GM23338 (cell line): ENCODE results near the gene ADCY1. TPM values are rescaled to one million over a fixed set of nuclear protein-coding genes. Genes with fewer than 3 reads are reported as not detected.

Experiments used
- ATAC-seq: fragments of 200-7000 bp; cut with Tn5 transposase; 3 replicates; pipeline ENCODE4 v1.9.1; 2020
- DNase-seq: peaks from one replicate; pipeline ENCODE4 v3.0.0-alpha.2; 2015; ENCODE audit warnings: low spot score
- H2AFZ ChIP-seq: fragments of 200-600 bp; sonication (generic); 2 replicates; pipeline ENCODE4 v1.8.0; 2016; ENCODE audit warnings: antibody characterized with exemption, mild to moderate bottlenecking, moderate library complexity
- H3F3A ChIP-seq: fragments of 200-600 bp; sonication (generic); replicated peaks from 2 replicates; pipeline ENCODE4 v1.8.0; 2017; ENCODE audit warnings: antibody characterized with exemption, mixed run types, low read depth
- H3K27ac ChIP-seq: fragments of 200-600 bp; sonication (generic); 2 replicates; pipeline ENCODE4 v1.6.1; 2016; ENCODE audit warnings: low read depth
- H3K27me3 ChIP-seq: fragments of 200-600 bp; sonication (generic); 2 replicates; pipeline ENCODE4 v1.8.0; 2016; ENCODE audit warnings: mild to moderate bottlenecking, mixed run types, moderate library complexity; ENCODE audit not compliant: insufficient read depth
- H3K36me3 ChIP-seq: fragments of 200-600 bp; sonication (generic); 2 replicates; pipeline ENCODE4 v1.8.0; 2016; ENCODE audit warnings: mild to moderate bottlenecking; ENCODE audit not compliant: insufficient read depth
- H3K4me1 ChIP-seq: fragments of 200-600 bp; sonication (generic); 2 replicates; pipeline ENCODE4 v1.8.0; 2016; ENCODE audit warnings: mild to moderate bottlenecking, moderate library complexity; ENCODE audit not compliant: insufficient read depth
- H3K4me2 ChIP-seq: fragments of 200-600 bp; sonication (generic); 2 replicates; pipeline ENCODE4 v1.7.1; 2017; ENCODE audit warnings: mixed run types
- H3K4me3 ChIP-seq: fragments of 200-600 bp; sonication (generic); 2 replicates; pipeline ENCODE4 v1.6.1; 2016; ENCODE audit warnings: mixed run types
- H3K79me2 ChIP-seq: fragments of 200-600 bp; sonication (generic); replicated peaks from 2 replicates; pipeline ENCODE4 v1.8.0; 2017; ENCODE audit warnings: mild to moderate bottlenecking; ENCODE audit not compliant: insufficient read depth
- H3K9me2 ChIP-seq: fragments of 200-600 bp; sonication (generic); 2 replicates; pipeline ENCODE4 v1.8.0; 2017; ENCODE audit not compliant: insufficient read depth
- H4K20me1 ChIP-seq: fragments of 200-600 bp; sonication (generic); replicated peaks from 2 replicates; pipeline ENCODE4 v1.8.0; 2017; ENCODE audit warnings: mild to moderate bottlenecking; ENCODE audit not compliant: insufficient read depth
- H3K27ac Mint-ChIP-seq: 2 replicates; pipeline ENCODE4 v1.8.0; 2020; ENCODE audit warnings: inconsistent platforms, mild to moderate bottlenecking, moderate library complexity, mixed read lengths
- H3K27me3 Mint-ChIP-seq: 3 replicates; pipeline ENCODE4 v1.8.0; 2022; ENCODE audit warnings: low read depth, mild to moderate bottlenecking, moderate library complexity, mixed read lengths, inconsistent platforms; ENCODE audit not compliant: insufficient read depth, poor library complexity
- H3K36me3 Mint-ChIP-seq: 3 replicates; pipeline ENCODE4 v1.8.0; 2021; ENCODE audit warnings: low read depth, mild to moderate bottlenecking, inconsistent platforms, moderate library complexity, mixed read lengths
- H3K4me1 Mint-ChIP-seq: 3 replicates; pipeline ENCODE4 v1.8.0; 2020; ENCODE audit warnings: mild to moderate bottlenecking, inconsistent platforms, mixed read lengths
- H3K4me3 Mint-ChIP-seq: 3 replicates; pipeline ENCODE4 v1.8.0; 2021; ENCODE audit warnings: moderate library complexity, mild to moderate bottlenecking, inconsistent platforms, mixed read lengths
- H3K9me3 Mint-ChIP-seq: 3 replicates; pipeline ENCODE4 v1.8.0; 2020; ENCODE audit warnings: moderate library complexity, mild to moderate bottlenecking, inconsistent platforms, mixed read lengths
- CREB1 ChIP-seq: fragments of 250-450 bp; sonication (Bioruptor Pico); IDR thresholded peaks from 2 replicates; pipeline ENCODE4 v1.5.0; 2020; ENCODE audit warnings: low read depth, mild to moderate bottlenecking, moderate library complexity
- CTCF ChIP-seq, 2 experiments: fragments of 200-600 bp in 1 of 2; sonication (generic) in 1 of 2; conservative IDR thresholded peaks; 2 replicates each; pipeline versions ENCODE4 v1.5.1 to v1.6.1; 2016 to 2017; ENCODE audit warnings: antibody characterized with exemption in 2 of 2, low read depth in 2 of 2, mild to moderate bottlenecking in 2 of 2, moderate library complexity in 1 of 2
- ETS1 ChIP-seq: IDR thresholded peaks from 2 replicates; pipeline ENCODE4 v1.6.1; 2016; ENCODE audit warnings: antibody characterized with exemption
- EZH2 ChIP-seq: fragments of 200-600 bp; sonication (generic); IDR thresholded peaks from one replicate; pipeline ENCODE4 v1.8.0; 2017; ENCODE audit warnings: antibody characterized with exemption, mild to moderate bottlenecking, low read depth; ENCODE audit not compliant: unreplicated experiment
- EZH2phosphoT487 ChIP-seq: fragments of 200-600 bp; sonication (generic); IDR thresholded peaks from one replicate; pipeline ENCODE4 v1.8.1; 2018; ENCODE audit warnings: antibody characterized with exemption; ENCODE audit not compliant: unreplicated experiment
- JUNB ChIP-seq: IDR thresholded peaks from one replicate; pipeline ENCODE4 v1.6.1; 2016; ENCODE audit warnings: antibody characterized with exemption; ENCODE audit not compliant: unreplicated experiment
- NANOG ChIP-seq: IDR thresholded peaks from 2 replicates; pipeline ENCODE4 v1.6.1; 2016; ENCODE audit warnings: antibody characterized with exemption, borderline replicate concordance
- POLR2AphosphoS5 ChIP-seq: IDR thresholded peaks from 2 replicates; pipeline ENCODE4 v1.6.1; 2016; ENCODE audit warnings: antibody characterized with exemption, low read depth
- REST ChIP-seq: IDR thresholded peaks from one replicate; pipeline ENCODE4 v1.6.1; 2018; ENCODE audit warnings: antibody characterized with exemption; ENCODE audit not compliant: unreplicated experiment
- STAT1 ChIP-seq: IDR thresholded peaks from one replicate; pipeline ENCODE4 v1.6.1; 2016; ENCODE audit warnings: antibody characterized with exemption; ENCODE audit not compliant: unreplicated experiment
- ZNF114 ChIP-seq: fragments of 250-450 bp; sonication (Bioruptor Pico); IDR thresholded peaks from 2 replicates; pipeline ENCODE4 v1.5.0; 2020; ENCODE audit warnings: mild to moderate bottlenecking, moderate library complexity
- ZNF331 ChIP-seq: fragments of 250-450 bp; sonication (Bioruptor Pico); IDR thresholded peaks from 2 replicates; pipeline ENCODE4 v1.5.0; 2020; ENCODE audit warnings: low read depth, mild to moderate bottlenecking, moderate library complexity
- ZNF462 ChIP-seq: fragments of 250-450 bp; sonication (Bioruptor Pico); IDR thresholded peaks from 2 replicates; pipeline ENCODE4 v1.5.0; 2020; ENCODE audit warnings: mild to moderate bottlenecking, moderate library complexity
- polyA plus RNA-seq: library from polyadenylated mRNA; unstranded; fragments of >200 nt; fragmentation: Nextera tagmentation; extraction: Ambion mirVana; gene quantifications from 2 replicates; pipeline ENCODE4 v1.2.1, GENCODE V29; 2016
- total RNA-seq: library from RNA; depleted of rRNA; stranded (reverse); fragments of >200 nt; shearing (Covaris generic); gene quantifications from 2 replicates; pipeline ENCODE4 v1.2.3, GENCODE V29; 2014

The ADCY1 gene
- total and polyA plus RNA-seq, 2 experiments from 2014 or later = 2.3 to 18.7 TPM

- H3K4me1 ChIP-seq = no peaks in the 10 kb centered on the region
- DNase-seq (no peak), ATAC-seq (no peak)
- TF ChIP-seq ZNF331 (CRISPR knock-in tag) = no peak
- no peak for TF ChIP-seq JUNB
- TF ChIP-seq ZNF462 (CRISPR knock-in tag) = no peak
- TF ChIP-seq EZH2phosphoT487 = no peak
- TF ChIP-seq ZNF114 = no peak
- TF ChIP-seq CTCF (conservative IDR thresholded peaks at IDR 0.05; ENCODE audit: low read depth in 2 of 2) = no peak
- no peak for TF ChIP-seq REST
- no peak for TF ChIP-seq CREB1 (CRISPR knock-in tag)
- no peak for TF ChIP-seq POLR2AphosphoS5
- no peak for TF ChIP-seq NANOG
- no peak for TF ChIP-seq EZH2
- no peak for TF ChIP-seq STAT1
- TF ChIP-seq ETS1 = no peak
- no peak overlapping the region for H3K4me3 Mint-ChIP-seq
- no peak overlapping the region for H3K4me3 ChIP-seq
- H3K4me1 Mint-ChIP-seq = no peaks in the 10 kb centered on the region
- H3K27ac ChIP-seq = no peak overlapping the region
- H3K9me2 ChIP-seq = no peaks in the 10 kb centered on the region
- H3K36me3 Mint-ChIP-seq = no peaks in the 10 kb centered on the region; the same call in 1 of the 3 replicates
- no peaks in the 10 kb centered on the region for H4K20me1 ChIP-seq
- no peaks in the 10 kb centered on the region for H3K27me3 ChIP-seq
- no peak overlapping the region for H2AFZ ChIP-seq
- H3K79me2 ChIP-seq = no peaks in the 10 kb centered on the region
- no peak overlapping the region for H3K4me2 ChIP-seq
- no peaks in the 10 kb centered on the region for H3K36me3 ChIP-seq
- peaks cover 2% of the 10 kb centered on the region for H3K27me3 Mint-ChIP-seq
- H3F3A ChIP-seq = no peaks in the 10 kb centered on the region
- no peaks in the 10 kb centered on the region for H3K9me3 Mint-ChIP-seq
- no peak overlapping the region; the same call in 1 of the 2 replicates for H3K27ac Mint-ChIP-seq
Measured at GRCh38 chr7:45716380-45717203, 142.4 kb downstream of the ADCY1 start.
